ENCODE measurements around the gene FILIP1L. TPM values are rescaled to one million over a fixed set of nuclear protein-coding genes. Genes with fewer than 3 reads are reported as not detected.

The FILIP1L gene
- total RNA-seq, 1 experiment from 2014 or later: 0.17 TPM

GRCh38 chr3:99866261-99866761 lies 248.0 kb downstream of the FILIP1L start:
- Histone ChIP-seq H3K9me2 (ENCODE audit: insufficient read depth) (no peaks in the 10 kb centered on the region), H3K4me3 (replicated peaks in 1 of 2; ENCODE audit: low read depth in 1 of 2, low read length in 2 of 2) (no peak overlapping the region), H3K9me3 (ENCODE audit: control insufficient read depth in 1 of 2, insufficient read depth in 1 of 2, low read depth in 1 of 2, low read length in 2 of 2) (no peaks in the 10 kb centered on the region), H3K79me2 (ENCODE audit: insufficient read depth, low read length) (peaks cover 4% of the 10 kb centered on the region; the same call in 1 of the 2 replicates), H4K20me1 (ENCODE audit: insufficient read depth) (no peaks in the 10 kb centered on the region), H3K9ac (ENCODE audit: low read length) (no peak overlapping the region), H3K36me3 (ENCODE audit: control insufficient read depth in 1 of 2, insufficient read depth in 2 of 2, low read length in 2 of 2) (no peaks in the 10 kb centered on the region), H3K4me1 (ENCODE audit: control insufficient read depth in 1 of 2, insufficient read depth in 2 of 2, low read length in 2 of 2) (peaks cover 0 to 13% of the 10 kb centered on the region in 2 experiments; a peak in 2 of 4 replicates), H3K27ac (ENCODE audit: low read depth, low read length) (no peak overlapping the region), H3K4me2 (ENCODE audit: low read length) (no peak overlapping the region), H3K27me3 (ENCODE audit: insufficient read depth, low read length) (no peaks in the 10 kb centered on the region), H2AFZ (ENCODE audit: low read depth, low read length, poor library complexity, severe bottlenecking) (no peak overlapping the region)
- ChIA-PET CTCF (no interaction called here), RAD21 (ENCODE audit: low non-redundant PET in 1 of 2, low total read pairs in 2 of 2, uncharacterized antibody in 2 of 2, unreplicated experiment in 2 of 2) (no interaction called here), POLR2A (no interaction called here)
- TF ChIP-seq SIN3A (IDR thresholded peaks at IDR 0.05; ENCODE audit: low read depth): no peak
- TF ChIP-seq, protein P1, sequence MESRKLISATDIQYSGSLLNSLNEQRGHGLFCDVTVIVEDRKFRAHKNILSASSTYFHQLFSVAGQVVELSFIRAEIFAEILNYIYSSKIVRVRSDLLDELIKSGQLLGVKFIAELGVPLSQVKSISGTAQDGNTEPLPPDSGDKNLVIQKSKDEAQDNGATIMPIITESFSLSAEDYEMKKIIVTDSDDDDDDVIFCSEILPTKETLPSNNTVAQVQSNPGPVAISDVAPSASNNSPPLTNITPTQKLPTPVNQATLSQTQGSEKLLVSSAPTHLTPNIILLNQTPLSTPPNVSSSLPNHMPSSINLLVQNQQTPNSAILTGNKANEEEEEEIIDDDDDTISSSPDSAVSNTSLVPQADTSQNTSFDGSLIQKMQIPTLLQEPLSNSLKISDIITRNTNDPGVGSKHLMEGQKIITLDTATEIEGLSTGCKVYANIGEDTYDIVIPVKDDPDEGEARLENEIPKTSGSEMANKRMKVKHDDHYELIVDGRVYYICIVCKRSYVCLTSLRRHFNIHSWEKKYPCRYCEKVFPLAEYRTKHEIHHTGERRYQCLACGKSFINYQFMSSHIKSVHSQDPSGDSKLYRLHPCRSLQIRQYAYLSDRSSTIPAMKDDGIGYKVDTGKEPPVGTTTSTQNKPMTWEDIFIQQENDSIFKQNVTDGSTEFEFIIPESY (IDR thresholded peaks at IDR 0.05; ENCODE audit: extremely low read depth, insufficient replicate concordance, low read length): no peak
- no peak for TF ChIP-seq SP1 (IDR thresholded peaks at IDR 0.05; ENCODE audit: low read depth)
- TF ChIP-seq CEBPB (IDR thresholded peaks at IDR 0.05; ENCODE audit: low read depth): no peak
- TF ChIP-seq, protein P2, sequence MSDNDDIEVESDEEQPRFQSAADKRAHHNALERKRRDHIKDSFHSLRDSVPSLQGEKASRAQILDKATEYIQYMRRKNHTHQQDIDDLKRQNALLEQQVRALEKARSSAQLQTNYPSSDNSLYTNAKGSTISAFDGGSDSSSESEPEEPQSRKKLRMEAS (IDR thresholded peaks at IDR 0.05): no peak
- TF ChIP-seq CBX3 (IDR thresholded peaks at IDR 0.05; ENCODE audit: low read depth): no peak
- TF ChIP-seq POLR2A (IDR thresholded peaks at IDR 0.05; ENCODE audit: borderline replicate concordance, extremely low read depth, insufficient read depth, insufficient read length): no peak
- no peak for TF ChIP-seq EGR1 (IDR thresholded peaks at IDR 0.05; ENCODE audit: low read depth)
- no peak for TF ChIP-seq EZH2 (IDR thresholded peaks at IDR 0.05)
- TF ChIP-seq SRF (IDR thresholded peaks at IDR 0.05; ENCODE audit: low read depth): no peak
- no peak for TF ChIP-seq CTCF (IDR thresholded peaks at IDR 0.05 in 2 of 3, conservative IDR thresholded peaks at IDR 0.05 in 1 of 3; ENCODE audit: borderline replicate concordance in 1 of 3, insufficient read depth in 1 of 3, low read depth in 2 of 3, low read length in 2 of 3)
- TF ChIP-seq REST (IDR thresholded peaks at IDR 0.05; ENCODE audit: low read depth): no peak
- no peak for TF ChIP-seq ZFX (IDR thresholded peaks at IDR 0.05)
- no peak for TF ChIP-seq FOSL1 (IDR thresholded peaks at IDR 0.05; ENCODE audit: low read depth)
- TF ChIP-seq ELF1 (IDR thresholded peaks at IDR 0.05; ENCODE audit: borderline replicate concordance, low read depth): no peak
- TF ChIP-seq YY1 (IDR thresholded peaks at IDR 0.05; ENCODE audit: extremely low read depth, insufficient replicate concordance, low read depth, low read length): no peak
- no peak for TF ChIP-seq RAD21 (IDR thresholded peaks at IDR 0.05; ENCODE audit: low read depth)
- intact Hi-C loops (cut with micrococcal nuclease): no loop called here
- no TSS peak for BruUV-seq (replicated peaks)
- DNase-seq (ENCODE audit: low read depth, low spot score) (no peak), ATAC-seq (no peak)

Data from HCT116 (cell line).